MCF 10A (cell line): ENCODE data around the gene NIPAL1. TPM values are rescaled to one million over a fixed set of nuclear protein-coding genes. Genes with fewer than 3 reads are reported as not detected.

Experiments
- BruUV-seq: library from RNA; stranded (reverse); fragments of 400-500 nt; replicated peaks from 2 replicates; lab custom pipeline; 2021; lab: Mats Ljungman, UMichigan
- CTCF ChIA-PET: fragments of 300-600 bp; sonication (Branson Sonifier 250); formaldehyde crosslinking; extraction: SDS; loops from one replicate; lab custom pipeline; 2021; ENCODE audit warnings: antibody characterized with exemption, inconsistent platforms; lab: Yijun Ruan, JAX
- POLR2A ChIA-PET: fragments of 300-600, 350-650 bp; sonication (Branson Sonifier 250); formaldehyde crosslinking; extraction: SDS; loops from one replicate; lab custom pipeline; 2020; ENCODE audit warnings: antibody characterized with exemption, inconsistent platforms; lab: Yijun Ruan, JAX
- DNase-seq: peaks from one replicate; pipeline ENCODE4 v3.0.0-alpha.2; 2018; ENCODE audit not compliant: unreplicated experiment
- H3K27ac Mint-ChIP-seq: one replicate; pipeline ENCODE4 v1.8.0; 2022; ENCODE audit warnings: mild to moderate bottlenecking, low read depth, mixed read lengths; ENCODE audit not compliant: unreplicated experiment
- H3K27me3 Mint-ChIP-seq: one replicate; pipeline ENCODE4 v1.8.0; 2022; ENCODE audit warnings: mixed read lengths; ENCODE audit not compliant: insufficient read depth, unreplicated experiment
- H3K36me3 Mint-ChIP-seq: one replicate; pipeline ENCODE4 v1.8.0; 2022; ENCODE audit warnings: mild to moderate bottlenecking, moderate library complexity, mixed read lengths; ENCODE audit not compliant: insufficient read depth, unreplicated experiment
- H3K4me1 Mint-ChIP-seq: one replicate; pipeline ENCODE4 v1.8.0; 2022; ENCODE audit warnings: mixed read lengths; ENCODE audit not compliant: insufficient read depth, unreplicated experiment
- H3K4me3 Mint-ChIP-seq: one replicate; pipeline ENCODE4 v1.8.0; 2022; ENCODE audit warnings: mild to moderate bottlenecking, moderate library complexity, mixed read lengths; ENCODE audit not compliant: unreplicated experiment
- H3K9me3 Mint-ChIP-seq: one replicate; pipeline ENCODE4 v1.8.0; 2022; ENCODE audit warnings: mixed read lengths; ENCODE audit not compliant: unreplicated experiment
- intact Hi-C: fragments of 100-400 bp; cut with micrococcal nuclease; formaldehyde crosslinking; loops from 2 replicates; pipeline ENCODE4 v1.14.1; 2022
- total RNA-seq: library from RNA; stranded (reverse); gene quantifications from 2 replicates; pipeline ENCODE4 v1.2.3, GENCODE V29; 2022
- TF ChIP-seq, protein P1 (sequence below): fragments of 200-600 bp; IDR thresholded peaks from one replicate; pipeline ENCODE4 v1.8.0; 2022; ENCODE audit warnings: antibody characterized with exemption, mild to moderate bottlenecking; ENCODE audit not compliant: unreplicated experiment

The NIPAL1 gene
- total RNA-seq, 1 experiment from 2014 or later, result 10.0 TPM

DNA sequence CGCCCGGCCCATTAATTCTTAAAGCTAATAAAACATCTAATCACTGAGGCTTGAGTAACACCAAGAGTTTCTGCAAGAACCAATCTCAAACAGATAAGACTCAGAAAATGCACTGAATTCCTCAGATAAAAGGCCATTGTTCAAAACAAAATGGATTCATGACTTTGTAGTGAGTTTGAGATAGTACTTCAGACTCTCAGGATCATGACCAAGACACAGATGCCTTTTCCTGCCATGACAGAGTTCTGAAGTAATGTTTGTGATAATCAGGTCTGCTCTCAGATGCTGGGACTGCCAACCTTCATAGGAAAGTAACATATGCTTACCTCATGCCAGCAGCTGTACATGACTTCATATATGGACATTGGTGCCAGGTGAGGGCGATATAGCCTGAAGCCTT is 54.6 kb downstream of the NIPAL1 start:
- no peaks in the 10 kb centered on the region for H3K4me1 Mint-ChIP-seq
- ChIA-PET POLR2A (interaction anchor here (0.6 kb wide), 1 partner anchor 463 kb away, joined by 5 read pairs; no protein-coding TSS in a partner anchor), CTCF (no interaction called here)
- H3K4me3 Mint-ChIP-seq, result no peak overlapping the region
- no peaks in the 10 kb centered on the region for H3K27me3 Mint-ChIP-seq
- H3K27ac Mint-ChIP-seq, result no peak overlapping the region
- no peaks in the 10 kb centered on the region for H3K36me3 Mint-ChIP-seq
- intact Hi-C loops, result no loop called here
- no peaks in the 10 kb centered on the region for H3K9me3 Mint-ChIP-seq
- TF ChIP-seq, protein P1, sequence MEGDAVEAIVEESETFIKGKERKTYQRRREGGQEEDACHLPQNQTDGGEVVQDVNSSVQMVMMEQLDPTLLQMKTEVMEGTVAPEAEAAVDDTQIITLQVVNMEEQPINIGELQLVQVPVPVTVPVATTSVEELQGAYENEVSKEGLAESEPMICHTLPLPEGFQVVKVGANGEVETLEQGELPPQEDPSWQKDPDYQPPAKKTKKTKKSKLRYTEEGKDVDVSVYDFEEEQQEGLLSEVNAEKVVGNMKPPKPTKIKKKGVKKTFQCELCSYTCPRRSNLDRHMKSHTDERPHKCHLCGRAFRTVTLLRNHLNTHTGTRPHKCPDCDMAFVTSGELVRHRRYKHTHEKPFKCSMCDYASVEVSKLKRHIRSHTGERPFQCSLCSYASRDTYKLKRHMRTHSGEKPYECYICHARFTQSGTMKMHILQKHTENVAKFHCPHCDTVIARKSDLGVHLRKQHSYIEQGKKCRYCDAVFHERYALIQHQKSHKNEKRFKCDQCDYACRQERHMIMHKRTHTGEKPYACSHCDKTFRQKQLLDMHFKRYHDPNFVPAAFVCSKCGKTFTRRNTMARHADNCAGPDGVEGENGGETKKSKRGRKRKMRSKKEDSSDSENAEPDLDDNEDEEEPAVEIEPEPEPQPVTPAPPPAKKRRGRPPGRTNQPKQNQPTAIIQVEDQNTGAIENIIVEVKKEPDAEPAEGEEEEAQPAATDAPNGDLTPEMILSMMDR, result no peak
- BruUV-seq, result no TSS peak
- no peak for DNase-seq

DNA sequence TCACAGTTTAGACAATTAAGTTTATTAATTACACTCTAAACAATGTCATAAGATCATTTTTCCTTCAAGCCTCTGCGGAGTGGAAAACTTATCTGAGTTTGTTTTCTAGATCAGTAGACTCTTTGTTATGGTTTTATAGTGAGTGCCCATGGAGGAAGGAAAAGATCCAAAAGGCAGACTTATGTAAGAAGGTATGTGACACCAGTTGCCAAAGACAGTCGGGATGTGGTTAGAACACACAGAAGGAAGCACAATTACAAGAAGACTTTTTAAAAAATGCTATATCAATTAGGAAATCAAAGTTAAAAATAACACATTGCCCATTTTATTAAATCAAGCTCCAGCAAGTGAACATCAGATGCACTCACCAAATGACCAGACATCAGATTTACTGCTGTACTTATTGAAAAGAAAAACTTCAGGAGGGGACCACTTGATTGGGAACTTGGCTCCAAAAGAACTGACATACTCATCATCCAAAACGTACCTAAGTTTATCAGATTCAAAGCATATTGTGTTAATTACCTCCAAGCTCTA is 57.1 kb downstream of the NIPAL1 start:
- Mint-ChIP-seq H3K9me3 (no peaks in the 10 kb centered on the region), H3K36me3 (no peaks in the 10 kb centered on the region), H3K27me3 (no peaks in the 10 kb centered on the region), H3K4me1 (no peaks in the 10 kb centered on the region), H3K4me3 (no peak overlapping the region), H3K27ac (no peak overlapping the region)
- no peak for DNase-seq
- ChIA-PET CTCF (no interaction called here), POLR2A (no interaction called here)
- no TSS peak for BruUV-seq
- intact Hi-C loops, result no loop called here
- TF ChIP-seq, protein P1, result no peak

DNA sequence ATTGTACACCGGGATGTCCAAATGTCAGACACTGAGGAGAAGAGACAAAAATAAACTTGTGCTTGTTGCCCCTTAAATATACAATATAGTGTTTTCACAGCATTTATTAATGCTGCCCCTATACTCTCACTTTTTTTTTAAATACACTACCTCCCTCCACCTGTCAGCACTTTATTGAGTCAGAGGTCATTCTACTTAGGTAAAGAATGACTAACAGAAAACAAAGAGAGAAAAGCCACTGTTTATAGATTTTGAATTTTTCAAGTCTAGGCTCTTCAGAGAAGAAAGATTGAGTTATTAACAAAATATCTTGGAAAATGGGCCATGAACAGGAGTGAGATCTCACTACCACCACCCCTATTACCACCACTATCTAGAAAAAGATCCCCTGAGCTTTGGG is 58.1 kb downstream of the NIPAL1 start:
- Mint-ChIP-seq H3K36me3 (no peaks in the 10 kb centered on the region), H3K27me3 (no peaks in the 10 kb centered on the region), H3K9me3 (no peaks in the 10 kb centered on the region), H3K27ac (no peak overlapping the region), H3K4me3 (no peak overlapping the region), H3K4me1 (no peaks in the 10 kb centered on the region)
- TF ChIP-seq, protein P1, result no peak
- ChIA-PET CTCF (interaction anchor here (1.6 kb wide), 1 partner anchor 13 kb away, joined by 12 read pairs; no protein-coding TSS in a partner anchor), POLR2A (no interaction called here)
- BruUV-seq, result no TSS peak
- intact Hi-C loops, result no loop called here
- no peak for DNase-seq

DNA sequence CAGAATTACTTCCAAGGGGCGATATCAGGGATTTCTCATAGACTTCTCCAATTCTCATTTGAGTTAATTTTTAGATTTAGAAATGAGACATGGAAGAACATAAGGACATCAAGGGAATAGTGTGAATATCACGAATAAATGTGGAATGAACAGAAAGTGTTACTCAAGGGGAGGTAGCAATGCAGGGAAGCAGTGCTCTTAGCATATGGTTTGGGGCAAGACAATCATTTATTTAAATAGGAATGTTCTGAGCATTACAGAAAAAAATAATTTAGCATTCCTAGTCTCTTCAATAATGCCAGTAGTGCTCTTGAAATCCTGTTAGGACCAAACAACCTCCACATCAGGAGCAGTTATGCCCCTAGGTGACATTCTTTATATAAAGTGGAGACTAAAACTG is 61.9 kb downstream of the NIPAL1 start:
- Mint-ChIP-seq H3K4me3 (no peak overlapping the region), H3K4me1 (peaks cover 10% of the 10 kb centered on the region), H3K9me3 (no peaks in the 10 kb centered on the region), H3K36me3 (no peaks in the 10 kb centered on the region), H3K27ac (no peak overlapping the region), H3K27me3 (no peaks in the 10 kb centered on the region)
- no TSS peak for BruUV-seq
- TF ChIP-seq, protein P1, result no peak
- ChIA-PET POLR2A (no interaction called here), CTCF (no interaction called here)
- no peak for DNase-seq
- intact Hi-C loops, result no loop called here
